Loucy (cell line): ENCODE results near the gene PRKX.

Experiments
- EZH2phosphoT487 ChIP-seq: fragments of 200-600 bp; IDR thresholded peaks from 2 replicates; pipeline ENCODE4 v1.6.1; 2018; ENCODE audit warnings: antibody characterized with exemption, mild to moderate bottlenecking, moderate library complexity, borderline replicate concordance
- TF ChIP-seq, protein P1 (sequence below): fragments of 200-600 bp; sonication (generic); conservative IDR thresholded peaks from 2 replicates; pipeline ENCODE4 v1.5.1; 2014; ENCODE audit warnings: mild to moderate bottlenecking, antibody characterized with exemption, low read length

DNA sequence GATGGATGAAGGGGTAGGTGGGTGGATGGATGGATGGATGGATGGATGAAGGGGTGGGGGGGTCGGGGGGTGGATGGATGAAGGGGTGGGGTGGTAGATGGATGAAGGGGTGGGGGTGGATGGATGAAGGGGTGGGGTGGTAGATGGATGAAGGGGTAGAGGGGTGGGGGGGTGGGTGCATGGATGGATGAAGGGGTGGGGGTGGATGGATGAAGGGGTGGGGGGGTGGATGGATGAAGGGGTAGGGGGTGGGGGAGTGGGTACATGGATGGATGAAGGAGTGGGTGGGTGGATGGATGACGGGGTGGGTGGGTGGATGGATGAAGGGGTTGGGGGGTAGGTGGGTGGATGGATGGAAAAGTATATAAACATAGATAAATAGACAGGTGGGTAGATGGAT is 74.2 kb downstream of the PRKX start:
- TF ChIP-seq, protein P1, sequence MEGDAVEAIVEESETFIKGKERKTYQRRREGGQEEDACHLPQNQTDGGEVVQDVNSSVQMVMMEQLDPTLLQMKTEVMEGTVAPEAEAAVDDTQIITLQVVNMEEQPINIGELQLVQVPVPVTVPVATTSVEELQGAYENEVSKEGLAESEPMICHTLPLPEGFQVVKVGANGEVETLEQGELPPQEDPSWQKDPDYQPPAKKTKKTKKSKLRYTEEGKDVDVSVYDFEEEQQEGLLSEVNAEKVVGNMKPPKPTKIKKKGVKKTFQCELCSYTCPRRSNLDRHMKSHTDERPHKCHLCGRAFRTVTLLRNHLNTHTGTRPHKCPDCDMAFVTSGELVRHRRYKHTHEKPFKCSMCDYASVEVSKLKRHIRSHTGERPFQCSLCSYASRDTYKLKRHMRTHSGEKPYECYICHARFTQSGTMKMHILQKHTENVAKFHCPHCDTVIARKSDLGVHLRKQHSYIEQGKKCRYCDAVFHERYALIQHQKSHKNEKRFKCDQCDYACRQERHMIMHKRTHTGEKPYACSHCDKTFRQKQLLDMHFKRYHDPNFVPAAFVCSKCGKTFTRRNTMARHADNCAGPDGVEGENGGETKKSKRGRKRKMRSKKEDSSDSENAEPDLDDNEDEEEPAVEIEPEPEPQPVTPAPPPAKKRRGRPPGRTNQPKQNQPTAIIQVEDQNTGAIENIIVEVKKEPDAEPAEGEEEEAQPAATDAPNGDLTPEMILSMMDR, result no peak
- TF ChIP-seq EZH2phosphoT487, result no peak
